H9 (cell line): Measurements from ENCODE around the gene KRTAP10-9. TPM values are rescaled to one million over a fixed set of nuclear protein-coding genes. Genes with fewer than 3 reads are reported as not detected.

ENCODE experiments used
- DNase-seq: peaks from one replicate; pipeline ENCODE4 v3.0.0-alpha.2; 2017
- H2AFZ ChIP-seq: one replicate; pipeline ENCODE4 v1.6.1; 2013; ENCODE audit warnings: mild to moderate bottlenecking, low read length, control low read depth, moderate library complexity
- H2AK5ac ChIP-seq: 2 replicates; pipeline ENCODE4 v1.6.1; 2013; ENCODE audit warnings: low read length, control low read depth, mixed read lengths; ENCODE audit not compliant: insufficient read length
- H2BK120ac ChIP-seq: one replicate; pipeline ENCODE4 v1.6.1; 2013; ENCODE audit warnings: low read depth, mild to moderate bottlenecking, low read length, control low read depth, inconsistent platforms; ENCODE audit not compliant: poor library complexity, severe bottlenecking
- H2BK12ac ChIP-seq: 2 replicates; pipeline ENCODE4 v1.6.1; 2013; ENCODE audit warnings: low read length, control low read depth, mixed read lengths, low read depth; ENCODE audit not compliant: insufficient read length
- H2BK15ac ChIP-seq: 2 replicates; pipeline ENCODE4 v1.6.1; 2013; ENCODE audit warnings: low read depth, low read length, control low read depth
- H2BK20ac ChIP-seq: one replicate; pipeline ENCODE4 v1.6.1; 2013; ENCODE audit warnings: low read depth, mild to moderate bottlenecking, low read length, control low read depth, inconsistent platforms; ENCODE audit not compliant: poor library complexity, severe bottlenecking
- H2BK5ac ChIP-seq: 2 replicates; pipeline ENCODE4 v1.6.1; 2013; ENCODE audit warnings: low read length, control low read depth, mixed read lengths; ENCODE audit not compliant: insufficient read length
- H3K14ac ChIP-seq: 2 replicates; pipeline ENCODE4 v1.6.1; 2013; ENCODE audit warnings: low read length, control low read depth; ENCODE audit not compliant: insufficient read depth
- H3K18ac ChIP-seq: 2 replicates; pipeline ENCODE4 v1.6.1; 2013; ENCODE audit warnings: low read depth, mild to moderate bottlenecking, mixed read lengths, low read length, control low read depth; ENCODE audit not compliant: insufficient read length
- H3K23ac ChIP-seq: 2 replicates; pipeline ENCODE4 v1.6.1; 2013; ENCODE audit warnings: low read length, control low read depth, mixed read lengths, low read depth; ENCODE audit not compliant: insufficient read length
- H3K23me2 ChIP-seq: 2 replicates; pipeline ENCODE4 v1.6.1; 2013; ENCODE audit warnings: low read depth, mild to moderate bottlenecking, mixed read lengths, low read length, control low read depth; ENCODE audit not compliant: insufficient read length, poor library complexity, severe bottlenecking
- H3K27ac ChIP-seq: 2 replicates; pipeline ENCODE4 v1.5.1; 2013; ENCODE audit warnings: low read length, control low read depth, mixed read lengths, low read depth; ENCODE audit not compliant: insufficient read length
- H3K27me3 ChIP-seq: 2 replicates; pipeline ENCODE4 v1.6.1; 2013; ENCODE audit warnings: low read length, control low read depth, inconsistent platforms; ENCODE audit not compliant: insufficient read depth
- H3K4ac ChIP-seq: 2 replicates; pipeline ENCODE4 v1.6.1; 2013; ENCODE audit warnings: low read depth, mild to moderate bottlenecking, control low read depth, inconsistent platforms, low read length, moderate library complexity
- H3K4me1 ChIP-seq: 2 replicates; pipeline ENCODE4 v1.6.1; 2013; ENCODE audit warnings: low read length, control low read depth, inconsistent platforms; ENCODE audit not compliant: insufficient read depth
- H3K4me2 ChIP-seq: 2 replicates; pipeline ENCODE4 v1.6.1; 2013; ENCODE audit warnings: low read length, control low read depth, mixed read lengths; ENCODE audit not compliant: insufficient read length, insufficient read depth
- H3K56ac ChIP-seq: 2 replicates; pipeline ENCODE4 v1.6.1; 2013; ENCODE audit warnings: low read depth, mild to moderate bottlenecking, mixed read lengths, low read length, control low read depth; ENCODE audit not compliant: insufficient read length
- H3K79me1 ChIP-seq: 2 replicates; pipeline ENCODE4 v1.6.1; 2013; ENCODE audit warnings: low read depth, mild to moderate bottlenecking, moderate library complexity, low read length, control low read depth, inconsistent platforms; ENCODE audit not compliant: insufficient read depth, poor library complexity, severe bottlenecking
- H3K79me2 ChIP-seq: 2 replicates; pipeline ENCODE4 v1.6.1; 2013; ENCODE audit warnings: low read length, control low read depth, inconsistent platforms; ENCODE audit not compliant: insufficient read depth
- H3K9ac ChIP-seq: 2 replicates; pipeline ENCODE4 v1.6.1; 2013; ENCODE audit warnings: low read length, control low read depth, mixed read lengths; ENCODE audit not compliant: insufficient read length; ENCODE audit errors: extremely low read depth
- H3K9me3 ChIP-seq: one replicate; pipeline ENCODE4 v1.6.1; 2013; ENCODE audit warnings: low read depth, low read length, inconsistent platforms; ENCODE audit not compliant: control insufficient read depth
- H3T11ph ChIP-seq: one replicate; pipeline ENCODE4 v1.6.1; 2013; ENCODE audit warnings: mild to moderate bottlenecking, low read length, control low read depth, inconsistent platforms
- H4K20me1 ChIP-seq: one replicate; pipeline ENCODE4 v1.6.1; 2013; ENCODE audit not compliant: control insufficient read depth, insufficient read length, insufficient read depth
- H4K5ac ChIP-seq: 2 replicates; pipeline ENCODE4 v1.6.1; 2013; ENCODE audit warnings: low read depth, mild to moderate bottlenecking, mixed read lengths, low read length, control low read depth; ENCODE audit not compliant: insufficient read length
- H4K8ac ChIP-seq: replicated peaks from 2 replicates; pipeline ENCODE4 v1.6.1; 2013; ENCODE audit warnings: low read length, control low read depth, mixed read lengths, low read depth; ENCODE audit not compliant: insufficient read length
- H4K91ac ChIP-seq: 2 replicates; pipeline ENCODE4 v1.6.1; 2013; ENCODE audit warnings: low read depth, mild to moderate bottlenecking, moderate library complexity, mixed read lengths, low read length, control low read depth; ENCODE audit not compliant: insufficient read length
- H3K27ac Mint-ChIP-seq, 3 experiments: 2 replicates in 2 of 3; 3 replicates in 1 of 3; pipeline ENCODE4 v1.8.0; 2020 to 2021; ENCODE audit warnings: mixed read lengths in 3 of 3, mild to moderate bottlenecking in 1 of 3, moderate library complexity in 1 of 3
- H3K27me3 Mint-ChIP-seq: 2 replicates; pipeline ENCODE4 v1.8.0; 2021; ENCODE audit warnings: low read depth, mild to moderate bottlenecking, moderate library complexity, mixed read lengths
- H3K36me3 Mint-ChIP-seq, 3 experiments: 2 replicates in 2 of 3; 3 replicates in 1 of 3; pipeline ENCODE4 v1.8.0; 2020 to 2021; ENCODE audit warnings: low read depth in 3 of 3, mixed read lengths in 3 of 3; ENCODE audit not compliant: insufficient read depth in 1 of 3
- H3K4me1 Mint-ChIP-seq, 2 experiments: 2 replicates each; pipeline ENCODE4 v1.8.0; 2020; ENCODE audit warnings: mixed read lengths in 2 of 2
- H3K4me3 Mint-ChIP-seq, 2 experiments: 2 replicates in 1 of 2; 3 replicates in 1 of 2; pipeline ENCODE4 v1.8.0; 2020 to 2021; ENCODE audit warnings: mild to moderate bottlenecking in 2 of 2, mixed read lengths in 2 of 2, moderate library complexity in 1 of 2
- H3K9me3 Mint-ChIP-seq, 2 experiments: 2 replicates in 1 of 2; 3 replicates in 1 of 2; pipeline ENCODE4 v1.8.0; 2020; ENCODE audit warnings: mild to moderate bottlenecking in 2 of 2, mixed read lengths in 2 of 2, moderate library complexity in 1 of 2
- WGBS: extraction: QIAGEN DNeasy Blood & Tissue Kit; methylation state at CpG from one replicate; pipeline ENCODE4 v1.1.7; 2013; ENCODE audit warnings: missing lambda C conversion rate, low lambda C conversion rate, mixed read lengths; ENCODE audit not compliant: insufficient read length; ENCODE audit errors: extremely low coverage; 5-methylcytosine and 5-hydroxymethylcytosine counted together
- total RNA-seq: library from RNA; stranded (reverse); gene quantifications from 2 replicates; pipeline ENCODE4 v1.2.1, GENCODE V29; 2021
- TF ChIP-seq, protein P1 (sequence below): fragments of 200-600 bp; sonication (generic); conservative IDR thresholded peaks from 3 replicates; pipeline ENCODE4 v1.8.0; 2021; ENCODE audit warnings: antibody characterized with exemption, mild to moderate bottlenecking

KRTAP10-9 gene
- total RNA-seq, 1 experiment from 2014 or later: not detected

DNA sequence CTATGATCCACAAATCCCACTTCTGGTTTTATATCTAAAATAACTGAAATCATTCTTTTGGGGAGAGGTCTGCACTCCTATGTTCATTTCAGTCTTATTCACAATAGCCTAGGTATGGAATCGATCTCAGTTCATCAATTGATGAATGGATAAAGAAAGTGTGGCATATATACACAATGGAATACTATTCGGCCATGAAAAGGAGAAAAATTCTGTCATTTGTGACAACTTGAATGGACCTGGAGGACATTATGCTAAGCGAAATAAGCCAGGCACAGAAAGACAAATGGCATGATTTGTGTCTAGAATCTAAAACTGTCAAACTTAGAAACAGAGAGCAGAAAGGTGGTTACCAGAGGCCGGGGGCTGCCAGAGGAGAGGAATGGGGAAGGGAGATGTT lies 20.4 kb upstream of the KRTAP10-9 start:
- Mint-ChIP-seq H3K27me3 (peaks cover 18% of the 10 kb centered on the region), H3K36me3 (peaks cover 8 to 25% (median 21%) of the 10 kb centered on the region in 3 experiments), H3K4me3 (no peak overlapping the region), H3K4me1 (peaks cover 3% of the 10 kb centered on the region in 2 experiments), H3K27ac (no peak overlapping the region), H3K9me3 (peaks cover 26 to 27% of the 10 kb centered on the region in 2 experiments)
- no peak overlapping the region for H2BK5ac ChIP-seq
- H2AFZ ChIP-seq: no peak overlapping the region
- H3K9me3 ChIP-seq: peaks cover 5% of the 10 kb centered on the region
- no peak overlapping the region for H3K27ac ChIP-seq
- H3K27me3 ChIP-seq: no peaks in the 10 kb centered on the region
- H4K20me1 ChIP-seq: no peaks in the 10 kb centered on the region
- no peak overlapping the region for H2AK5ac ChIP-seq
- H3K18ac ChIP-seq: no peak overlapping the region
- WGBS: no CpG with 5 or more reads among the region's 4 CpGs
- TF ChIP-seq, protein P1, sequence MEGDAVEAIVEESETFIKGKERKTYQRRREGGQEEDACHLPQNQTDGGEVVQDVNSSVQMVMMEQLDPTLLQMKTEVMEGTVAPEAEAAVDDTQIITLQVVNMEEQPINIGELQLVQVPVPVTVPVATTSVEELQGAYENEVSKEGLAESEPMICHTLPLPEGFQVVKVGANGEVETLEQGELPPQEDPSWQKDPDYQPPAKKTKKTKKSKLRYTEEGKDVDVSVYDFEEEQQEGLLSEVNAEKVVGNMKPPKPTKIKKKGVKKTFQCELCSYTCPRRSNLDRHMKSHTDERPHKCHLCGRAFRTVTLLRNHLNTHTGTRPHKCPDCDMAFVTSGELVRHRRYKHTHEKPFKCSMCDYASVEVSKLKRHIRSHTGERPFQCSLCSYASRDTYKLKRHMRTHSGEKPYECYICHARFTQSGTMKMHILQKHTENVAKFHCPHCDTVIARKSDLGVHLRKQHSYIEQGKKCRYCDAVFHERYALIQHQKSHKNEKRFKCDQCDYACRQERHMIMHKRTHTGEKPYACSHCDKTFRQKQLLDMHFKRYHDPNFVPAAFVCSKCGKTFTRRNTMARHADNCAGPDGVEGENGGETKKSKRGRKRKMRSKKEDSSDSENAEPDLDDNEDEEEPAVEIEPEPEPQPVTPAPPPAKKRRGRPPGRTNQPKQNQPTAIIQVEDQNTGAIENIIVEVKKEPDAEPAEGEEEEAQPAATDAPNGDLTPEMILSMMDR: no peak
- no peak overlapping the region for H3K56ac ChIP-seq
- no peak overlapping the region for H2BK120ac ChIP-seq
- no peak overlapping the region for H4K91ac ChIP-seq
- no peaks in the 10 kb centered on the region for H3K4me1 ChIP-seq
- no peaks in the 10 kb centered on the region for H3K79me2 ChIP-seq
- H4K8ac ChIP-seq: no peak overlapping the region
- no peak overlapping the region for H3K9ac ChIP-seq
- DNase-seq: no peak
- no peaks in the 10 kb centered on the region for H3K79me1 ChIP-seq
- H3T11ph ChIP-seq: no peak overlapping the region
- no peak overlapping the region for H3K4me2 ChIP-seq
- no peak overlapping the region for H3K14ac ChIP-seq
- no peak overlapping the region for H2BK20ac ChIP-seq
- no peak overlapping the region for H2BK12ac ChIP-seq
- H2BK15ac ChIP-seq: no peak overlapping the region
- H3K23me2 ChIP-seq: no peaks in the 10 kb centered on the region
- no peak overlapping the region for H3K4ac ChIP-seq
- no peak overlapping the region for H3K23ac ChIP-seq
- no peak overlapping the region for H4K5ac ChIP-seq
